WERI-Rb-1 (cell line): ENCODE results near the gene NAGK.
"Not testable (repeated sequence)": the region's sequence is repeated elsewhere in the genome, so short reads cannot be mapped to it uniquely, and the experiment has no call there.

ENCODE experiments used
- DNase-seq: peaks from one replicate; pipeline ENCODE4 v3.0.0-alpha.2; 2020
- H3K27ac ChIP-seq: fragments of 250-450 bp; sonication (Bioruptor Pico); 2 replicates; pipeline ENCODE4 v1.5.1; 2020; ENCODE audit warnings: mild to moderate bottlenecking, moderate library complexity
- H3K27me3 ChIP-seq: fragments of 250-450 bp; sonication (Bioruptor Pico); 2 replicates; pipeline ENCODE4 v1.5.1; 2021; ENCODE audit warnings: mild to moderate bottlenecking, low read depth, moderate library complexity; ENCODE audit not compliant: insufficient read depth, severe bottlenecking
- H3K36me3 ChIP-seq: fragments of 250-450 bp; sonication (Bioruptor Pico); 2 replicates; pipeline ENCODE4 v1.5.1; 2020; ENCODE audit warnings: mild to moderate bottlenecking, moderate library complexity
- H3K4me3 ChIP-seq: 2 replicates; pipeline ENCODE4 v1.5.1; 2011; ENCODE audit warnings: low read depth, mild to moderate bottlenecking, control low read depth, low read length
- H3K9me3 ChIP-seq: fragments of 250-450 bp; sonication (Bioruptor Pico); 2 replicates; pipeline ENCODE4 v1.5.1; 2021; ENCODE audit warnings: mild to moderate bottlenecking, moderate library complexity; ENCODE audit not compliant: severe bottlenecking
- CTCF ChIP-seq: IDR thresholded peaks from 2 replicates; pipeline ENCODE4 v1.5.1; 2011; ENCODE audit warnings: low read depth, mild to moderate bottlenecking, control low read depth, inconsistent platforms, low read length

Gene NAGK

GRCh38 chr2:71045151-71045550 is 23.3 kb upstream of the NAGK start:
- H3K4me3 ChIP-seq, result no peak overlapping the region
- no peak for TF ChIP-seq CTCF
- DNase-seq, result no peak
- H3K27me3 ChIP-seq, result no peaks in the 10 kb centered on the region
- no peaks in the 10 kb centered on the region for H3K9me3 ChIP-seq
- no peak overlapping the region for H3K27ac ChIP-seq
- H3K36me3 ChIP-seq, result no peaks in the 10 kb centered on the region

- H3K27ac ChIP-seq, result no peak overlapping the region
- no peak for TF ChIP-seq CTCF
- no peak for DNase-seq
- H3K4me3 ChIP-seq, result no peak overlapping the region
- no peaks in the 10 kb centered on the region for H3K27me3 ChIP-seq
- no peaks in the 10 kb centered on the region for H3K9me3 ChIP-seq
- H3K36me3 ChIP-seq, result no peaks in the 10 kb centered on the region
Measured at GRCh38 chr2:71045865-71046548, 22.4 kb upstream of the NAGK start.

- TF ChIP-seq CTCF, result no peak
- no peak overlapping the region for H3K27ac ChIP-seq
- no peaks in the 10 kb centered on the region for H3K9me3 ChIP-seq
- no peak overlapping the region for H3K4me3 ChIP-seq
- no peak for DNase-seq
- H3K36me3 ChIP-seq, result no peaks in the 10 kb centered on the region
- H3K27me3 ChIP-seq, result no peaks in the 10 kb centered on the region
Measured at GRCh38 chr2:71048096-71048495, 20.4 kb upstream of the NAGK start.

- not testable (repeated sequence) for H3K27ac ChIP-seq, H3K27me3 ChIP-seq, H3K36me3 ChIP-seq, DNase-seq, H3K9me3 ChIP-seq, H3K4me3 ChIP-seq
Measured at GRCh38 chr2:71049704-71050360, 18.6 kb upstream of the NAGK start.

- not testable (repeated sequence) for H3K27me3 ChIP-seq, H3K36me3 ChIP-seq, H3K27ac ChIP-seq, H3K9me3 ChIP-seq, DNase-seq, H3K4me3 ChIP-seq
Measured at GRCh38 chr2:71055206-71055740, 13.2 kb upstream of the NAGK start.

- no peaks in the 10 kb centered on the region for H3K27me3 ChIP-seq
- DNase-seq, result no peak
- no peak for TF ChIP-seq CTCF
- no peaks in the 10 kb centered on the region for H3K9me3 ChIP-seq
- no peaks in the 10 kb centered on the region for H3K36me3 ChIP-seq
- no peak overlapping the region for H3K27ac ChIP-seq
- no peak overlapping the region for H3K4me3 ChIP-seq
Measured at GRCh38 chr2:71060211-71060610, 8.2 kb upstream of the NAGK start.
